ENCODE data around the gene CCDC186.

CCDC186 gene

GRCh38 chr10:114073395-114074186 is 100.4 kb downstream of the CCDC186 start:
- Histone ChIP-seq H3K79me2 (ENCODE audit: insufficient read depth, low read length) (no peaks in the 10 kb centered on the region), H3K4me1 (ENCODE audit: insufficient read depth, low read length) (peaks cover 27% of the 10 kb centered on the region), H3K27ac (ENCODE audit: low read length) (peak overlapping the region; percentile 83), H4K20me1 (ENCODE audit: insufficient read depth, low read length) (no peaks in the 10 kb centered on the region), H3K27me3 (ENCODE audit: insufficient read depth, low read length, poor library complexity) (no peaks in the 10 kb centered on the region), H3K9ac (ENCODE audit: low read depth, low read length) (peak overlapping the region; percentile 42), H3K4me2 (ENCODE audit: insufficient read depth, low read length) (peak overlapping the region; percentile 60), H3K4me3 (ENCODE audit: low read depth in 1 of 2, low read length in 2 of 2) (peak overlapping the region in 1 of 2 experiments; percentile 43; a peak in 2 of 4 replicates), H3K9me3 (ENCODE audit: insufficient read depth, low read length, severe bottlenecking) (no peaks in the 10 kb centered on the region), H2AFZ (ENCODE audit: low read depth, low read length) (peak overlapping the region; percentile 57), H3K36me3 (ENCODE audit: insufficient read depth, low read length) (no peaks in the 10 kb centered on the region)
- DNase-seq: peak; percentile 89
- TF ChIP-seq CTCF (IDR thresholded peaks at IDR 0.05; ENCODE audit: borderline replicate concordance, extremely low read depth, low read length, poor library complexity, severe bottlenecking): no peak
- no peak for TF ChIP-seq EZH2 (IDR thresholded peaks at IDR 0.05; ENCODE audit: borderline replicate concordance, low read depth, low read length, severe bottlenecking)
- peak; percentile 100 for ATAC-seq (ENCODE audit: insufficient read depth, low read depth)

GRCh38 chr10:114071178-114071577 is 102.8 kb downstream of the CCDC186 start:
- Histone ChIP-seq H3K9ac (ENCODE audit: low read depth, low read length) (no peak overlapping the region), H3K27ac (ENCODE audit: low read length) (no peak overlapping the region), H3K27me3 (ENCODE audit: insufficient read depth, low read length, poor library complexity) (no peaks in the 10 kb centered on the region), H3K79me2 (ENCODE audit: insufficient read depth, low read length) (no peaks in the 10 kb centered on the region), H3K4me3 (ENCODE audit: low read depth in 1 of 2, low read length in 2 of 2) (no peak overlapping the region), H4K20me1 (ENCODE audit: insufficient read depth, low read length) (no peaks in the 10 kb centered on the region), H3K4me1 (ENCODE audit: insufficient read depth, low read length) (peaks cover 36% of the 10 kb centered on the region), H3K36me3 (ENCODE audit: insufficient read depth, low read length) (no peaks in the 10 kb centered on the region), H2AFZ (ENCODE audit: low read depth, low read length) (no peak overlapping the region), H3K4me2 (ENCODE audit: insufficient read depth, low read length) (no peak overlapping the region), H3K9me3 (ENCODE audit: insufficient read depth, low read length, severe bottlenecking) (no peaks in the 10 kb centered on the region)
- ATAC-seq (ENCODE audit: insufficient read depth, low read depth) (no peak), DNase-seq (no peak)
- no peak for TF ChIP-seq CTCF (IDR thresholded peaks at IDR 0.05; ENCODE audit: borderline replicate concordance, extremely low read depth, low read length, poor library complexity, severe bottlenecking)
- no peak for TF ChIP-seq EZH2 (IDR thresholded peaks at IDR 0.05; ENCODE audit: borderline replicate concordance, low read depth, low read length, severe bottlenecking)

All from DND-41 (cell line).